ENCODE measurements around the gene KANK2. TPM values are rescaled to one million over a fixed set of nuclear protein-coding genes. Genes with fewer than 3 reads are reported as not detected.

Gene KANK2
- total RNA-seq, 2 experiments from 2014 or later = 6.1 to 8.0 TPM

DNA sequence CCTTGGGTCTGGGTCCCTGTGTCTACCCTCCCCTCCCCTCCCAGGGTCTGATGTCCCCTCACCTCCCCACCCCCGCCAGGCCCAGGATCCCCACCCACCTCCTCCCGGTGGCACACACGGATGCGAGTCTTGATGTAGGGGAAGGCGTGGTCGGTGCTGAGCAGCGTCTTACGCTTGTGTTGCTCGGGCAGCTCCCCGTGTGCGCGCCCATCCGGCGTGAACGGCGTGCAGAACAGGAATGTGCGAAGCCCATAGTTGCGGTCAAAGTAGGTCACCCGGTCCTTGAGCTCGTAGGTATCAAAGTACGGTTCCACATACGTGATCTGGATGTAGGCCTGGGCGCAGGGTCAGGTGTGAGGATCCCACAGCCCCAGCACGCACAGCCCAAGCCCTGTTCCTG, 4.4 kb upstream of the KANK2 start:
- ChIA-PET CTCF (no interaction called here), POLR2A (no interaction called here)
- H3K4me1 Mint-ChIP-seq (ENCODE audit: low read depth) = peaks cover 5% of the 10 kb centered on the region
- no peak overlapping the region for H3K4me3 Mint-ChIP-seq
- ATAC-seq = no peak
- no peak for DNase-seq
- H3K36me3 Mint-ChIP-seq (ENCODE audit: low read depth) = no peaks in the 10 kb centered on the region
- H3K27ac Mint-ChIP-seq = no peak overlapping the region
- no peaks in the 10 kb centered on the region for H3K9me3 Mint-ChIP-seq (ENCODE audit: insufficient read depth)
- H3K27me3 Mint-ChIP-seq (ENCODE audit: low read depth) = peaks cover 7% of the 10 kb centered on the region

- no peak overlapping the region for H3K4me3 Mint-ChIP-seq
- no peaks in the 10 kb centered on the region for H3K9me3 Mint-ChIP-seq (ENCODE audit: insufficient read depth)
- H3K4me1 Mint-ChIP-seq (ENCODE audit: low read depth) = peaks cover 11% of the 10 kb centered on the region
- H3K27me3 Mint-ChIP-seq (ENCODE audit: low read depth) = peaks cover 12% of the 10 kb centered on the region
- H3K36me3 Mint-ChIP-seq (ENCODE audit: low read depth) = no peaks in the 10 kb centered on the region
- ATAC-seq = no peak
- DNase-seq = no peak
- H3K27ac Mint-ChIP-seq = no peak overlapping the region
- ChIA-PET POLR2A (no interaction called here), CTCF (interaction anchor here (0.8 kb wide), 1 partner anchor 165 kb away, joined by 3 read pairs; no protein-coding TSS in a partner anchor)
These were observed 3.6 kb upstream of the KANK2 start for GRCh38 chr19:11200931-11201330.

- ChIA-PET CTCF (interaction anchor here (0.8 to 1.2 kb wide), 2 partner anchors 74 to 164 kb away, joined by 3 read pairs; no protein-coding TSS in a partner anchor), POLR2A (no interaction called here)
- DNase-seq = no peak
- Mint-ChIP-seq H3K4me3 (no peak overlapping the region), H3K36me3 (ENCODE audit: low read depth) (no peaks in the 10 kb centered on the region), H3K4me1 (ENCODE audit: low read depth) (peaks cover 17% of the 10 kb centered on the region), H3K9me3 (ENCODE audit: insufficient read depth) (no peaks in the 10 kb centered on the region), H3K27ac (no peak overlapping the region), H3K27me3 (ENCODE audit: low read depth) (peaks cover 16% of the 10 kb centered on the region)
- no peak for ATAC-seq
These were observed 2.8 kb upstream of the KANK2 start for GRCh38 chr19:11200015-11200574.

DNA sequence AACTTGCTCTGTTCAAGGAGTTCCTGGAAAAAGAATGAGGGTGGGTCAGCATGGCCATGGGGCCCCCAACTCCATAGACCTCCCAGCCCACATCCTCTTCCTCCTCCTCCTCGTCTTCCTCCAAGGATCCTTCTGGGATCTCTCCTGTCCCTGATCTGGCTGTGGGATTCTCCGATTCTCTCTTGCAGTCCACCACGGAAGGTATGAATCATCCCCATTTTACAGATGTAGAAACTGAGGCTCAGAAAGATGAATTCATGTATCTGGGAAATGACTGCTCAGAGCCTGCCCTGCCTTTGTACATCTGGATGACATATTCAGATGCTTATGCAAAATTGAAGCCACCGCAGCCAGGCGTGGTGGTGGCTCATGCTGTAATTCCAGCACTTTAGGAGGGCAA, 2.2 kb upstream of the KANK2 start:
- ChIA-PET CTCF (interaction anchor here (1.2 kb wide), 1 partner anchor 73 kb away, joined by 3 read pairs; no protein-coding TSS in a partner anchor), POLR2A (no interaction called here)
- Mint-ChIP-seq H3K9me3 (ENCODE audit: insufficient read depth) (no peaks in the 10 kb centered on the region), H3K27ac (no peak overlapping the region), H3K4me3 (no peak overlapping the region), H3K4me1 (ENCODE audit: low read depth) (peaks cover 21% of the 10 kb centered on the region), H3K27me3 (ENCODE audit: low read depth) (peaks cover 16% of the 10 kb centered on the region), H3K36me3 (ENCODE audit: low read depth) (no peaks in the 10 kb centered on the region)
- no peak for ATAC-seq
- no peak for DNase-seq

DNA sequence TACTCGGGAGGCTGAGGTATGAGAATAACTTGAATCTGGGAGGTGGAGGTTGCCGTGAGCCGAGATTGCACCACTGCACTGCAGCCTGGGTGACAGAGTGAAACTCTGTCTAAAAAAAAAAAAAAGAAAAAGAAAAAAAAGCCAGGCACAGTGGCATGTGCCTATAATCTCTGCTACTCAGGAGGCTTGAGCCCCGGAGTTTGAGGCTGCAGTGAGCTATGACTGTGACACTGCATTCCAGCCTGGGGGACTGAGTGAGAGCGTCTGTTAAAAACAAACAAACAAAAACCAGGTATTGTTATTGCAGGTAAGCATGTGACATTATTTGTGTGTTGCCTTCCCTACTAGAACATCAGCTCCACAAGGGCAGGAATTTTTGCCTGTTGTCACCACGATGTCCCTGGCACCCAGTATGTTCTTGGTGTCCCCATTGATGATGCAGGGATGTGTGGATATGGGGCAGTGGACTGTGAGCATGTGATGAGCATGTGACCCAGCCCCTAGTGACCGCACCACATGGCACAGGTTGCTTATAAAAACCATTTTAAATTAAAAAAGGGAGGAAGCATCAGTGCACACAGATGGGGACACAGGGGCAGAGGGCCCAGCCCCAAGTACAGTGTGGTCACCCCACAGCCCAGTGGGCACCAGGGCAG, 1.6 kb upstream of the KANK2 start:
- Mint-ChIP-seq H3K9me3 (ENCODE audit: insufficient read depth) (no peaks in the 10 kb centered on the region), H3K27me3 (ENCODE audit: low read depth) (peaks cover 16% of the 10 kb centered on the region), H3K4me1 (ENCODE audit: low read depth) (peaks cover 21% of the 10 kb centered on the region), H3K4me3 (no peak overlapping the region), H3K36me3 (ENCODE audit: low read depth) (no peaks in the 10 kb centered on the region), H3K27ac (no peak overlapping the region)
- ATAC-seq (no peak), DNase-seq (no peak)
- POLR2A ChIA-PET = interaction anchor here (0.8 kb wide), 1 partner anchor 69 kb away, joined by 3 read pairs; no protein-coding TSS in a partner anchor
- CTCF ChIA-PET = interaction anchor here (1.2 kb wide), 1 partner anchor 73 kb away, joined by 3 read pairs; no protein-coding TSS in a partner anchor

- ChIA-PET POLR2A (interaction anchor here (0.8 kb wide), 1 partner anchor 70 kb away, joined by 3 read pairs; no protein-coding TSS in a partner anchor), CTCF (interaction anchor here (0.6 kb wide), 1 partner anchor 73 kb away, joined by 3 read pairs; no protein-coding TSS in a partner anchor)
- no peaks in the 10 kb centered on the region for H3K9me3 Mint-ChIP-seq (ENCODE audit: insufficient read depth)
- peak overlapping the region; percentile 75 for H3K4me3 Mint-ChIP-seq
- ATAC-seq = no peak
- H3K27ac Mint-ChIP-seq = peak overlapping the region; percentile 61
- DNase-seq = no peak
- peaks cover 21% of the 10 kb centered on the region for H3K4me1 Mint-ChIP-seq (ENCODE audit: low read depth)
- H3K27me3 Mint-ChIP-seq (ENCODE audit: low read depth) = peaks cover 16% of the 10 kb centered on the region
- no peaks in the 10 kb centered on the region for H3K36me3 Mint-ChIP-seq (ENCODE audit: low read depth)
These were observed 810 bp upstream of the KANK2 start for GRCh38 chr19:11198175-11198534.

- DNase-seq (no peak), ATAC-seq (no peak)
- H3K36me3 Mint-ChIP-seq (ENCODE audit: low read depth) = no peaks in the 10 kb centered on the region
- peaks cover 21% of the 10 kb centered on the region for H3K4me1 Mint-ChIP-seq (ENCODE audit: low read depth)
- ChIA-PET POLR2A (no interaction called here), CTCF (no interaction called here)
- H3K4me3 Mint-ChIP-seq = peak overlapping the region; percentile 68
- H3K9me3 Mint-ChIP-seq (ENCODE audit: insufficient read depth) = no peaks in the 10 kb centered on the region
- peaks cover 16% of the 10 kb centered on the region for H3K27me3 Mint-ChIP-seq (ENCODE audit: low read depth)
- H3K27ac Mint-ChIP-seq = no peak overlapping the region
These were observed 698 bp downstream of the KANK2 start for GRCh38 chr19:11196406-11197287.

DNA sequence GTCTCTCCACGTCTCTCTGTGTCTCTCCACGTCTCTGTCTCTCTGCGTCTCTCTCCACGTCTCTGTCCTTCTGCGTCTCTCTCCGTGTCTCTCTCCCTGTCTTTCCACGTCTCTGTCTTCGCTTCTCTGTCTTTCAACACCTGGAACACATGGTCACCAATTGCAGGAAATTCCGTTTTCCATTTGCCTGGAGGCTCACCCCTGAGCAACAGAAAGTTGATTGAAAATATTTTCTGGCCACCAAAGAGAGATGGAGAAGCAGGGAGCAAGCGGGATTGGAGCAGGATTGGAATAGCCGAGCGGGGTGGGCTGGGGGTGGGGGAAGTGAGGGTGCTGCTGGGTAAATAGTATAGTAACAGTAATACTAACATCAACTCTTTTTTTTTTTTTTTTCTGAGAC, 1.7 kb downstream of the KANK2 start:
- H3K4me1 Mint-ChIP-seq (ENCODE audit: low read depth) = peaks cover 21% of the 10 kb centered on the region
- CTCF ChIA-PET = no interaction called here
- peaks cover 16% of the 10 kb centered on the region for H3K27me3 Mint-ChIP-seq (ENCODE audit: low read depth)
- H3K27ac Mint-ChIP-seq = no peak overlapping the region
- POLR2A ChIA-PET = no interaction called here
- H3K36me3 Mint-ChIP-seq (ENCODE audit: low read depth) = no peaks in the 10 kb centered on the region
- DNase-seq (no peak), ATAC-seq (no peak)
- no peaks in the 10 kb centered on the region for H3K9me3 Mint-ChIP-seq (ENCODE audit: insufficient read depth)
- peak overlapping the region; percentile 2 for H3K4me3 Mint-ChIP-seq

DNA sequence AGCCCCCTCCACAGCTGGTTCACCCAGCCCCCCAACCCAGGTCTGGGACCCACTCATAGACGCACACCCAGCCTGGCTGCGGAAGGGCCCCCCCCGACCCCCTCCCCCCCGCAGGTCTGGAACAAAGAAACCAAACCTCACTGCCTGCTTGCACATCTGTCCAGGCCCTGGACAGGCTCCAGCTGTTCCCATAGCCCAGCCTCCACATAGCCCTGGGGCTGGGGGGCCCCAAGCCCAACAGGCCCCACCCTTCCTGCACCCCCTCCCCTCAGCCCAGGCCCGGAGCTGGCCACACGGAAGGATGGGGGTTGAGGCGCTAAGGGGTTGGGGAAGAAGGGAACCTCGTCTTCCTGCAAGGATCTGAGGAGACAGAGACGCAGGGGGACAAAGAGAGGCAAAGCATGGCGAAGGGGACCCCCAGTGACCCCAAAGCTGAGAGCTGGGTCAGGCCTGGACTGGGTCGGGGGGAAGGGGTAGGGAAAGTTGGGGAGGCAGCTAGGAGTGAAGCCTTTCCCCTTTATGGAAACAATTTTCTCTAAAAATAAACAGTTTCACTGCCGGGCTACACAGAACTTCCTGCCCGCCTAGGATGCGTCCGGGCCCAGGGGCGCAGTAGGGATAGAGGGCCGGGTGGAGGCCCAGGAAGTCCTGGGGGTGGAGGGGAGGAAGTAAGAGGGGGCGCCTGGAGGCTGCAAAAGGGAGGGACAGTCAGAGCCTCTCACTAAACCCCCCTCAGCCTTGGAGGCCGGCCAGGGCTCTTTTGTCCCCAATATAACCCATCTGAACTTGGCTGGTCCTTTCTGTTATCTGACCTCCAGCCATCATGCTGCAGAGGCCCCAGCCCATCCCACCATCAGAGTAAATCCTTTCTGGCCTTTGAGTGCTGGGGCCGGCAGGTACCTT, 2.4 kb downstream of the KANK2 start:
- Mint-ChIP-seq H3K36me3 (ENCODE audit: low read depth) (no peaks in the 10 kb centered on the region), H3K27me3 (ENCODE audit: low read depth) (peaks cover 16% of the 10 kb centered on the region), H3K4me1 (ENCODE audit: low read depth) (peaks cover 21% of the 10 kb centered on the region), H3K4me3 (peak overlapping the region; percentile 12), H3K9me3 (ENCODE audit: insufficient read depth) (no peaks in the 10 kb centered on the region), H3K27ac (no peak overlapping the region)
- DNase-seq = peak; percentile 45
- POLR2A ChIA-PET = no interaction called here
- ATAC-seq = no peak
- CTCF ChIA-PET = no interaction called here

GRCh38 chr19:11194173-11194572, 3.2 kb downstream of the KANK2 start:
- Mint-ChIP-seq H3K9me3 (ENCODE audit: insufficient read depth) (no peaks in the 10 kb centered on the region), H3K27me3 (ENCODE audit: low read depth) (peaks cover 13% of the 10 kb centered on the region), H3K4me1 (ENCODE audit: low read depth) (peaks cover 21% of the 10 kb centered on the region), H3K36me3 (ENCODE audit: low read depth) (no peaks in the 10 kb centered on the region), H3K27ac (no peak overlapping the region), H3K4me3 (no peak overlapping the region)
- no peak for DNase-seq
- ATAC-seq = no peak
- CTCF ChIA-PET = no interaction called here
- POLR2A ChIA-PET = no interaction called here
